Measurements from ENCODE around the gene DNAH1.

DNAH1 gene

GRCh38 chr3:52403271-52403841 is 87.2 kb downstream of the DNAH1 start:
- no peak for DNase-seq (ENCODE audit: low spot score)

- DNase-seq (ENCODE audit: low spot score) = no peak
Measured at GRCh38 chr3:52403955-52404354, 87.8 kb downstream of the DNAH1 start.

GRCh38 chr3:52404391-52404790 is 88.3 kb downstream of the DNAH1 start:
- no peak for DNase-seq (ENCODE audit: low spot score)

GRCh38 chr3:52405066-52405465 is 88.9 kb downstream of the DNAH1 start:
- no peak for DNase-seq (ENCODE audit: low spot score)

- no peak for DNase-seq (ENCODE audit: low spot score)
Measured at GRCh38 chr3:52405601-52406110, 89.5 kb downstream of the DNAH1 start.

GRCh38 chr3:52406231-52406661 is 90.1 kb downstream of the DNAH1 start:
- no peak for DNase-seq (ENCODE audit: low spot score)

GRCh38 chr3:52406791-52407510 is 90.8 kb downstream of the DNAH1 start:
- no peak for DNase-seq (ENCODE audit: low spot score)

- DNase-seq (ENCODE audit: low spot score) = no peak
Measured at GRCh38 chr3:52407779-52408178, 91.7 kb downstream of the DNAH1 start.

GRCh38 chr3:52408466-52408865 is 92.3 kb downstream of the DNAH1 start:
- DNase-seq (ENCODE audit: low spot score) = no peak

GRCh38 chr3:52415800-52416199 is 99.7 kb downstream of the DNAH1 start:
- no peak for DNase-seq (ENCODE audit: low spot score)

- DNase-seq (ENCODE audit: low spot score) = no peak
Measured at GRCh38 chr3:52420388-52420787, 104.3 kb downstream of the DNAH1 start.

GRCh38 chr3:52422669-52423068 is 106.5 kb downstream of the DNAH1 start:
- DNase-seq (ENCODE audit: low spot score) = no peak

- DNase-seq (ENCODE audit: low spot score) = no peak
Measured at GRCh38 chr3:52423173-52423572, 107.1 kb downstream of the DNAH1 start.

GRCh38 chr3:52428151-52429005 is 112.3 kb downstream of the DNAH1 start:
- peak; percentile 64 for DNase-seq (ENCODE audit: low spot score)

- DNase-seq (ENCODE audit: low spot score) = no peak
Measured at GRCh38 chr3:52429031-52429430, 112.9 kb downstream of the DNAH1 start.

GRCh38 chr3:52429779-52430415 is 113.8 kb downstream of the DNAH1 start:
- DNase-seq (ENCODE audit: low spot score) = no peak

GRCh38 chr3:52430416-52430810 is 114.3 kb downstream of the DNAH1 start:
- no peak for DNase-seq (ENCODE audit: low spot score)

- no peak for DNase-seq (ENCODE audit: low spot score)
Measured at GRCh38 chr3:52431459-52432223, 115.5 kb downstream of the DNAH1 start.

- DNase-seq (ENCODE audit: low spot score) = no peak
Measured at GRCh38 chr3:52432225-52432624, 116.1 kb downstream of the DNAH1 start.

GRCh38 chr3:52432691-52433141 is 116.6 kb downstream of the DNAH1 start:
- DNase-seq (ENCODE audit: low spot score) = no peak

- DNase-seq (ENCODE audit: low spot score) = no peak
Measured at GRCh38 chr3:52433328-52433995, 117.3 kb downstream of the DNAH1 start.

All from kidney tubule cell (primary cell).